ENCODE measurements around the gene ZDHHC1. TPM values are rescaled to one million over a fixed set of nuclear protein-coding genes. Genes with fewer than 3 reads are reported as not detected.

ZDHHC1 gene
- total and polyA plus RNA-seq, 2 of the 13 experiments (the other 11 are each of a cell fraction or from before 2014, with no cell fraction given): 0.51 to 1.1 TPM

DNA sequence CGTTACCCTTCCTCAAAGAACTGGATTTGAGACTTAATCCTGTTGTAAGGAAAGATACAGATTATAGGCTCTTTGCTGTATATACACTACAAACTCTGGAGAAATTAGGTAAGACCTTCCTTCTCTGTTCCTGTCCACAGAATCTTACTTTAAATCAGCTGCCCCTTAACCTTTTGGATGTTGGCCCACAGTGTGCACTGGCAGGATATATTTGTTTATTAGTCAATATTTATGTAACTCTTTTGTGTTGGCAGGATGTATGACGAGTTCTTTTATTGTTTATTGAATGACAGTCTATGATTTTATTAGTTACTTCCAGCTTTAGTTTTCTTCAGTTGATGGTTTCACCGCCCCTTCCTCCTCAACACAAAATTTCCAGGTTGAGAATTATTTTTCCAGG lies 69.9 kb downstream of the ZDHHC1 start:
- H4K20me1 ChIP-seq (ENCODE audit: insufficient read depth, low read length): no peaks in the 10 kb centered on the region
- no peak overlapping the region for H3K9ac ChIP-seq (ENCODE audit: insufficient read depth, low read depth, low read length)
- H3K36me3 ChIP-seq (replicated peaks in 1 of 2; ENCODE audit: control insufficient read depth in 1 of 2, insufficient read depth in 2 of 2, low read length in 2 of 2): no peaks in the 10 kb centered on the region
- no peak overlapping the region for H3K27ac ChIP-seq (ENCODE audit: extremely low read length, insufficient read depth, low read length)
- no peaks in the 10 kb centered on the region for H3K79me2 ChIP-seq (ENCODE audit: insufficient read depth, low read length)
- no peak overlapping the region for H2AFZ ChIP-seq (ENCODE audit: low read length)
- ATAC-seq (no peak), DNase-seq (ENCODE audit: low spot score) (no peak), FAIRE-seq (no peak)
- BruUV-seq (replicated peaks): no TSS peak
- 34% methylated on average over 3 of the region's 3 CpGs for WGBS (ENCODE audit: low lambda C conversion rate)
- POLR2A ChIA-PET: no interaction called here
- TF ChIP-seq, protein P1, sequence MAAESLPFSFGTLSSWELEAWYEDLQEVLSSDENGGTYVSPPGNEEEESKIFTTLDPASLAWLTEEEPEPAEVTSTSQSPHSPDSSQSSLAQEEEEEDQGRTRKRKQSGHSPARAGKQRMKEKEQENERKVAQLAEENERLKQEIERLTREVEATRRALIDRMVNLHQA (CRISPR knock-in tag; IDR thresholded peaks at IDR 0.05): no peak
- TF ChIP-seq NR2F6 (IDR thresholded peaks at IDR 0.05) (0 out of 2 replicates have a peak, but pooled peaks have one; percentile 25), NR2F6 (CRISPR knock-in tag; IDR thresholded peaks at IDR 0.05) (no peak), SOX5 (CRISPR knock-in tag; IDR thresholded peaks at IDR 0.05; ENCODE audit: borderline replicate concordance) (0 out of 2 replicates have a peak, but pooled peaks have one; percentile 11), MED13 (CRISPR knock-in tag; IDR thresholded peaks at IDR 0.05) (no peak)
- CTCF ChIA-PET (ENCODE audit: low intra/inter-chr PET ratio, low total read pairs): no interaction called here
- H3K4me3 ChIP-seq (replicated peaks in 1 of 3; ENCODE audit: insufficient read depth in 1 of 3, low read depth in 2 of 3, low read length in 3 of 3): no peak overlapping the region
- H3K4me1 ChIP-seq (ENCODE audit: insufficient read depth, low read length): peaks cover 28% of the 10 kb centered on the region
- intact Hi-C loops (cut with micrococcal nuclease; ENCODE audit: unreplicated experiment) (no loop called here), in situ Hi-C loops (cut with HindIII; ENCODE audit: extremely low pct_ligation_motif_present, low pct_unique_long_range_greater_than_20kb) (no loop called here)
- H3K27me3 ChIP-seq (ENCODE audit: control insufficient read depth in 1 of 2, insufficient read depth in 2 of 2, low read length in 2 of 2): no peaks in the 10 kb centered on the region
- no peaks in the 10 kb centered on the region for H3K9me3 ChIP-seq (ENCODE audit: low read length)
- H3K4me2 ChIP-seq (ENCODE audit: low read depth, low read length): no peak overlapping the region

DNA sequence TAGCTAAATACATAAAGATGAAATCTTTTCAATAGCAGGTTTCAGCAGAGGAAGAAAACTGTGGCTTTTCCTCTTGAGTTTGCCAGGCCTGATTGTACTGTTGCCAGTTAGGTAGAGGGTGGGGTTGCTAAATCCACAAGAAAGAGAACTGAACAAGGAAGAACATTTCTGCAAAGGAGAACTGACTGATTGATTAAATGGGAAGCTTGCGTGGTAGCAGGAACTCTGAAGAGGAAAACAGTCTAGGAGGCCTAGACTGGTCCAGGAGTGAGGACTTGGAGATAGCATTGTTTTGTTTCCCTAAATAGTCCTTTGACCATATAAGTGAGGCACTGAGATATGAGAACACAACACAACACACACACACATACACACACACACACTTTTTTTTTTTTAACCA lies 70.9 kb downstream of the ZDHHC1 start:
- in situ Hi-C loops (cut with HindIII; ENCODE audit: extremely low pct_ligation_motif_present, low pct_unique_long_range_greater_than_20kb): no loop called here
- POLR2A ChIA-PET: no interaction called here
- H3K27ac ChIP-seq (ENCODE audit: extremely low read length, insufficient read depth, low read length): no peak overlapping the region
- TF ChIP-seq TRIM24 (CRISPR knock-in tag; IDR thresholded peaks at IDR 0.05): no peak
- TF ChIP-seq YEATS4 (CRISPR knock-in tag; IDR thresholded peaks at IDR 0.05; ENCODE audit: borderline replicate concordance): no peak
- TF ChIP-seq ZMYM2 (CRISPR knock-in tag; IDR thresholded peaks at IDR 0.05): no peak
- TF ChIP-seq IRX3 (CRISPR knock-in tag; IDR thresholded peaks at IDR 0.05; ENCODE audit: borderline replicate concordance, low read depth): no peak
- TF ChIP-seq, protein P2, sequence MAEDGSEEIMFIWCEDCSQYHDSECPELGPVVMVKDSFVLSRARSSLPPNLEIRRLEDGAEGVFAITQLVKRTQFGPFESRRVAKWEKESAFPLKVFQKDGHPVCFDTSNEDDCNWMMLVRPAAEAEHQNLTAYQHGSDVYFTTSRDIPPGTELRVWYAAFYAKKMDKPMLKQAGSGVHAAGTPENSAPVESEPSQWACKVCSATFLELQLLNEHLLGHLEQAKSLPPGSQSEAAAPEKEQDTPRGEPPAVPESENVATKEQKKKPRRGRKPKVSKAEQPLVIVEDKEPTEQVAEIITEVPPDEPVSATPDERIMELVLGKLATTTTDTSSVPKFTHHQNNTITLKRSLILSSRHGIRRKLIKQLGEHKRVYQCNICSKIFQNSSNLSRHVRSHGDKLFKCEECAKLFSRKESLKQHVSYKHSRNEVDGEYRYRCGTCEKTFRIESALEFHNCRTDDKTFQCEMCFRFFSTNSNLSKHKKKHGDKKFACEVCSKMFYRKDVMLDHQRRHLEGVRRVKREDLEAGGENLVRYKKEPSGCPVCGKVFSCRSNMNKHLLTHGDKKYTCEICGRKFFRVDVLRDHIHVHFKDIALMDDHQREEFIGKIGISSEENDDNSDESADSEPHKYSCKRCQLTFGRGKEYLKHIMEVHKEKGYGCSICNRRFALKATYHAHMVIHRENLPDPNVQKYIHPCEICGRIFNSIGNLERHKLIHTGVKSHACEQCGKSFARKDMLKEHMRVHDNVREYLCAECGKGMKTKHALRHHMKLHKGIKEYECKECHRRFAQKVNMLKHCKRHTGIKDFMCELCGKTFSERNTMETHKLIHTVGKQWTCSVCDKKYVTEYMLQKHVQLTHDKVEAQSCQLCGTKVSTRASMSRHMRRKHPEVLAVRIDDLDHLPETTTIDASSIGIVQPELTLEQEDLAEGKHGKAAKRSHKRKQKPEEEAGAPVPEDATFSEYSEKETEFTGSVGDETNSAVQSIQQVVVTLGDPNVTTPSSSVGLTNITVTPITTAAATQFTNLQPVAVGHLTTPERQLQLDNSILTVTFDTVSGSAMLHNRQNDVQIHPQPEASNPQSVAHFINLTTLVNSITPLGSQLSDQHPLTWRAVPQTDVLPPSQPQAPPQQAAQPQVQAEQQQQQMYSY (CRISPR knock-in tag; IDR thresholded peaks at IDR 0.05): no peak
- no peak for TF ChIP-seq RBAK (CRISPR knock-in tag; IDR thresholded peaks at IDR 0.05)
- TF ChIP-seq, protein P3, sequence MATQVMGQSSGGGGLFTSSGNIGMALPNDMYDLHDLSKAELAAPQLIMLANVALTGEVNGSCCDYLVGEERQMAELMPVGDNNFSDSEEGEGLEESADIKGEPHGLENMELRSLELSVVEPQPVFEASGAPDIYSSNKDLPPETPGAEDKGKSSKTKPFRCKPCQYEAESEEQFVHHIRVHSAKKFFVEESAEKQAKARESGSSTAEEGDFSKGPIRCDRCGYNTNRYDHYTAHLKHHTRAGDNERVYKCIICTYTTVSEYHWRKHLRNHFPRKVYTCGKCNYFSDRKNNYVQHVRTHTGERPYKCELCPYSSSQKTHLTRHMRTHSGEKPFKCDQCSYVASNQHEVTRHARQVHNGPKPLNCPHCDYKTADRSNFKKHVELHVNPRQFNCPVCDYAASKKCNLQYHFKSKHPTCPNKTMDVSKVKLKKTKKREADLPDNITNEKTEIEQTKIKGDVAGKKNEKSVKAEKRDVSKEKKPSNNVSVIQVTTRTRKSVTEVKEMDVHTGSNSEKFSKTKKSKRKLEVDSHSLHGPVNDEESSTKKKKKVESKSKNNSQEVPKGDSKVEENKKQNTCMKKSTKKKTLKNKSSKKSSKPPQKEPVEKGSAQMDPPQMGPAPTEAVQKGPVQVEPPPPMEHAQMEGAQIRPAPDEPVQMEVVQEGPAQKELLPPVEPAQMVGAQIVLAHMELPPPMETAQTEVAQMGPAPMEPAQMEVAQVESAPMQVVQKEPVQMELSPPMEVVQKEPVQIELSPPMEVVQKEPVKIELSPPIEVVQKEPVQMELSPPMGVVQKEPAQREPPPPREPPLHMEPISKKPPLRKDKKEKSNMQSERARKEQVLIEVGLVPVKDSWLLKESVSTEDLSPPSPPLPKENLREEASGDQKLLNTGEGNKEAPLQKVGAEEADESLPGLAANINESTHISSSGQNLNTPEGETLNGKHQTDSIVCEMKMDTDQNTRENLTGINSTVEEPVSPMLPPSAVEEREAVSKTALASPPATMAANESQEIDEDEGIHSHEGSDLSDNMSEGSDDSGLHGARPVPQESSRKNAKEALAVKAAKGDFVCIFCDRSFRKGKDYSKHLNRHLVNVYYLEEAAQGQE (IDR thresholded peaks at IDR 0.05; ENCODE audit: borderline replicate concordance in 1 of 2, low read depth in 1 of 2, low read length in 2 of 2): no peak
- no peak for TF ChIP-seq NR2C2 (CRISPR knock-in tag; IDR thresholded peaks at IDR 0.05; ENCODE audit: borderline replicate concordance)

More for the DNA sequence above, 70.9 kb downstream of the ZDHHC1 start:
- Histone ChIP-seq H3K36me3 (replicated peaks in 1 of 2; ENCODE audit: control insufficient read depth in 1 of 2, insufficient read depth in 2 of 2, low read length in 2 of 2) (no peaks in the 10 kb centered on the region), H4K20me1 (ENCODE audit: insufficient read depth, low read length) (no peaks in the 10 kb centered on the region), H3K4me2 (ENCODE audit: low read depth, low read length) (no peak overlapping the region), H3K9ac (ENCODE audit: insufficient read depth, low read depth, low read length) (no peak overlapping the region), H3K79me2 (ENCODE audit: insufficient read depth, low read length) (no peaks in the 10 kb centered on the region), H3K4me1 (ENCODE audit: insufficient read depth, low read length) (peaks cover 25% of the 10 kb centered on the region), H3K4me3 (replicated peaks in 1 of 3; ENCODE audit: insufficient read depth in 1 of 3, low read depth in 2 of 3, low read length in 3 of 3) (no peak overlapping the region), H2AFZ (ENCODE audit: low read length) (no peak overlapping the region), H3K9me3 (ENCODE audit: low read length) (no peaks in the 10 kb centered on the region), H3K27me3 (ENCODE audit: control insufficient read depth in 1 of 2, insufficient read depth in 2 of 2, low read length in 2 of 2) (no peaks in the 10 kb centered on the region)
- no peak for DNase-seq (ENCODE audit: low spot score)
- BruUV-seq (replicated peaks): no TSS peak
- CTCF ChIA-PET (ENCODE audit: low intra/inter-chr PET ratio, low total read pairs): no interaction called here
- intact Hi-C loops (cut with micrococcal nuclease; ENCODE audit: unreplicated experiment): no loop called here
- FAIRE-seq: no peak
- ATAC-seq: no peak
- WGBS (ENCODE audit: low lambda C conversion rate): 78% methylated on average over 1 of the region's 1 CpG

Measured in HepG2 (cell line).